HG02970 (cell line): Measurements from ENCODE around the gene OTUD5.

Experiments
- ATAC-seq: cut with Tn5 transposase; IDR thresholded peaks from one replicate; pipeline ENCODE4 v1.9.1; 2021; ENCODE audit warnings: mild to moderate bottlenecking, moderate library complexity, moderate number of reproducible peaks; ENCODE audit not compliant: unreplicated experiment, low FRiP score

OTUD5 gene

DNA sequence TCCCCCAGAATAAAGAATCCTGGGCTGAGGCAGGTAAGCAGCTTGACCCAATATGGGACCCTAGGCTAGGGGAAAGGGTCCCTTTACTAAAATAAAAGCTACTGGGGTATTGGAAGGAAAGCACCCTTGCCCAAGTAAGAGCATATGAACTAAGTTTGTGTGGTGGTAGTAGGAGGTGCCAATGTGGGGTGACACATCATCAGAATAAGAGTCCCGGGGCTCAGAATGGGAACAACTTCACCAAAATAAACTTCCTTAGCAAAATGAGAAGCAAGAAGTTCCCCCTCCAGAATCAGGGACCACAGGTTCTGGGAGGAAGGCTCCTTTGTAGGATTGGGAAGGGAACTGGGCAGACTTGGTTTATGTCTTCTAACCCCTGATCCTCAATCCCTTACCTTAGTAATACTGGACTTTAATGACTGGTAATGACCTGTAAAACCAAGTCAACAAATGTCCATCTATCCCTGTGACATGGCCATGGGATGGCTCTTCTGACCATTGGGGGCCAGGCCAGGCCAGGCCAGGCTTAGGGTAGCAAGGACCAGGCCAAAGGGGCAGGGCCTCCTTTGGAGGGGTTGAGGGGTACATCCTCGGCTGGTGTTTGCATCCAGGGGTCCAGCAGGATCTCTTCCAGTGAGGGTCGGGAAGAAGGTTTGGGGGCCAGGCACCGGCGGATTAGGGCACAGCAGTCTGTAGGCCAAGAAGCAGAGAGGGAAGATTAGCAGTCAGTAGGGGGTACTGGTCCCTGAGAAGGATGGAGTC, 43.6 kb downstream of the OTUD5 start:
- ATAC-seq: no peak

GRCh38 chrX:48911412-48912182, 45.8 kb downstream of the OTUD5 start, which contains the start of gene SLC35A2:
TSS of gene SLC35A2 (minus strand) at chrX:48911646. CDS start at chrX:48911636, 10 bp downstream.
- peak; percentile 51 for ATAC-seq

DNA sequence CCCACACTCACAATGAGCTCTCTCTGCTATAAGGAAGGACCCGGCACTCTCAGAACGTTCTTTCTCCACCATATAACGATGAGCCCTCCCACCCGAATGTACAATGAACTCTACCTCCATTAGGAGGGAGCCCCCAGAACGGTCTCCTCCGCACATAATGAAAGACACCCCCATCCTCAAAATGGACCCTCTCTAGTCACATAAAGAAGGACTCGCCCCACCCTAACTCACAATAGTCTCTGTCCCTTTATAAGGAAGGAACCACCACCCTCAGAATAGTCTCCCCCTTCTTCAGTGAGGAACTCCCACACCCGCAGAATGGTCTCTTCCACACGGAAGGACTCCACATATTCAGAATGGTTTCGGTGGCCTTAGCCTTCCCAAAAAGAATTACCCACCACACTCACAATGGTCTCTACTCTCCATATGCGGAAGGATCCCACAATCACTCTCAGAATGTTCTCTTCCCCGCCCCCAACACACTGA, 46.4 kb downstream of the OTUD5 start:
- no peak for ATAC-seq

DNA sequence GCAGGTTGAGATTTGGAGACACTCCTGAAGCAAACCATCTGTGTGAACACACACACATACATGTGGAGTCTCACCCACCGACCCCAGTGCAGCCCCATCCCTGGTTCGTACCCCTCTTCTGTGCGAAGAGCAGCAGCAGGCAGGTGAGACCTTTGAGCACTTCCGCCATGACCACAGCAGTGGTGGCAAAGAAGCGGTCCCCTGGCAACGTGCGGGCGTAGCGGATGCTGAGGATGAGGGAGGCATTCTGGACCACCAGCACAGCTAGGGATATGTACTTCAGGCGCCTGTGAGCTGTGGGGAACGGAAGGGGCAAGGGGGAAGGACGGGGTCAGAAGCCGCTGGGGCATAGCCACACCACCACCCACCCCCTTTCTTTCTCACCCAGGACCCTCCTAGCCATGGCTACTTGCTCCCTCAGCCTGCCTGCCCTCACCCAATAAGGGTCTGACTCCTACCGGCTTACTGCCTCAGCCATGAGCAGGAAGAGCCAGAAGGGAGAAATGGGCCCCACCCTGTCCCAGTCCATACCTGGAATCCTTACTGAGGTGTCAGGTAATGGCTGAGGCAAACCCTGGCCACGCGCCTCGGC, 47.6 kb downstream of the OTUD5 start:
- ATAC-seq: no peak

- no peak for ATAC-seq
Measured at GRCh38 chrX:48908600-48908999, 48.8 kb downstream of the OTUD5 start.

GRCh38 chrX:48905090-48905790, 52.2 kb downstream of the OTUD5 start:
- ATAC-seq: no peak

- ATAC-seq: no peak
Measured at GRCh38 chrX:48904626-48905025, 52.8 kb downstream of the OTUD5 start.

GRCh38 chrX:48904180-48904579, 53.2 kb downstream of the OTUD5 start:
- no peak for ATAC-seq

DNA sequence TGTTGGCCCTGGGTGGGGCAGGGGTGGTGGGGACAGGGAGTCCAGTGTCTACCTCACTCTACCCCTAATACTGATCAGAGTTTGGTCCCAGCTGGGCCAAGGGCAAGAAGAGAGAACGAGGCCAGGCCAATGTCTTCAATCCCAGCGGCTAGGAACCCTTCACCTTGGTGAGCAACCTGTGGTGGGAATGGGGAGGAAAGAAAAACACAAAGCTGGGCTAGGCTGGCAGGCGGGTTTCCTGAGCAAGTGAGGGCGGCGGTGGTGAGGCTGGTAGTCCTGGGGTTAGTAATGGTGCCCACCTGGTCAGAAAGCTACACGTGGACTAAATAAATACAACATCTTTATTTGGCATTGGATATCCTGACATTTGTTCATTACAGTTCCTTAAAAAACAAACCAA, 54.1 kb downstream of the OTUD5 start:
- no peak for ATAC-seq

GRCh38 chrX:48902776-48903175, 54.6 kb downstream of the OTUD5 start:
- no peak for ATAC-seq

GRCh38 chrX:48902135-48902534, 55.3 kb downstream of the OTUD5 start:
- no peak for ATAC-seq

- no peak for ATAC-seq
Measured at GRCh38 chrX:48901069-48901468, 56.3 kb downstream of the OTUD5 start.

DNA sequence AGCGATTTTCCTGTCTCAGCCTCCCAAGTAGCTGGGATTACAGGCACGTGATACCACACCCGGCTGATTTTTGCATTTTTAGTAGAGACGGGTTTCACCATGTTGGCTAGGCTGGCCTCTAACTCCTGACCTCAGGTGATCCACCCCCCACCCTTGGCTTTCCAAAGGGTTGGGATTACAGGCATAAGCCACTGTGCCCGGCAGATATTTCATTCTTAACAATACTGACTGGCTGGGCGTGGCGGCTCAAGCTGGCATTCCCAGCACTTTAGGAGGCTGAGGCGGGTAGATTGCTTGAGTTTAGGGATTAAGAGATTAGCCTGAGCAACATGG, 58.4 kb downstream of the OTUD5 start:
- ATAC-seq: no peak

DNA sequence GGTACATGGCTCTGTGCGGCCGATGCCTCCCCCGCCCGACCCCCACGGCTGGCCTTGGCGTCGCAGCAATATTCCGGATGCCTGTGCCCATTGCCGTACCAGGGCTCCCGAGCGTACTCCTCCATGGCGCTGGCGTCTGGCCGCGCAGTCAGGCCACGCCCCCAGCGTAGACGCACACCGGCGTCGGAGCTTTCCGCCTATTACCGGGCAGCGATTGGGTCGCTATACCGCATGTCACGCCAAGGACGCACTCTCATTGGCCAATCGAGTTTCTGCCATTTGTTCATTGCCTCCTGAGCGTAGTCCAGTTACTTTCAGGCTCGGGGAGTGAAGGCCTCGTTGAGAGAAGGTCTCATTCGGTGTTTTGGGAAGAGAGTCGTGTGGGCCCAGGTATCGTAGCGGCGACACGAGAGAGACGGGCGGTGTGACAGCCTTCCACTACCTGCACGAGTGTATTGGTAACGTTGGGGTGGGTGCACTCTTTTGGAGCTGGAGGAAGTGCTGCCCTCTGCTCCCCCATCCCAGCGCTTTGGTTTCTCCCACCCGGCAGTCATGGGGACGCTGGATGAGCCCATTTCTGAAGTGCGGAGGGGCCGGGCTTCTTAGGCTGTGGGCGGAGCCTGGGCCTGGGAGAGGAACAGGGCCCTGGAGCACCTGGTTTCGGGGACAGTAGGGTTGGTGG, 59.6 kb downstream of the OTUD5 start, which contains the start of the genes PQBP1 and TIMM17B:
PQBP1 (plus strand) TSS at position 306 of the 682 bp plus-strand sequence. CDS start 580 bp downstream, outside the sequence.
TIMM17B (minus strand) TSS at position 144 of the 682 bp plus-strand sequence; CDS start at position 125, 19 bp downstream.
- peak; percentile 74 for ATAC-seq

DNA sequence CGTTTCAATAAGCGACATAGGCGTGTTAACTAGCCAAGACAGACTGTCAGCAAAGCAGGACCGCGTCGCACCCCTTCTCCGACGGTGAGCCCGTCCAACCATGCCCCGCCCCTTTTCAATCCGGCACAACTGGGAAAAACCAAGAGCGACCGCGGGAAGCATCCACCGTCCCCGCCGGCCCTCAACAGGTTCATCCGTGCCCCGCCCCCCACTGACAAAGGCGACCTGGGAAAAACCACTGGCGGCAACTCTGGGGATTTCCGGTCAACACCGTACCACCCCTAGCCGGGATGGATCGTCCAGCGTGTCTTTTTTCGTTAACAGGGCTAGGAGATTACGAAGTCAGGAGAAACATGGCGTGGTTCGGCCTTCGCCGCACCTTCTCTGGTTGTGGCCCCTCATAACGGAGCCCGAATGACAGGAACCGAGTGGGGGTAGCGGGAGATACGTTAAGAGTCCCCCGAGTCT, 60.2 kb downstream of the OTUD5 start:
- peak; percentile 13 for ATAC-seq

GRCh38 chrX:48896611-48897011, 60.8 kb downstream of the OTUD5 start:
- no peak for ATAC-seq

GRCh38 chrX:48894891-48895290, 62.5 kb downstream of the OTUD5 start:
- no peak for ATAC-seq

- ATAC-seq: no peak
Measured at GRCh38 chrX:48893556-48894348, 63.7 kb downstream of the OTUD5 start.

DNA sequence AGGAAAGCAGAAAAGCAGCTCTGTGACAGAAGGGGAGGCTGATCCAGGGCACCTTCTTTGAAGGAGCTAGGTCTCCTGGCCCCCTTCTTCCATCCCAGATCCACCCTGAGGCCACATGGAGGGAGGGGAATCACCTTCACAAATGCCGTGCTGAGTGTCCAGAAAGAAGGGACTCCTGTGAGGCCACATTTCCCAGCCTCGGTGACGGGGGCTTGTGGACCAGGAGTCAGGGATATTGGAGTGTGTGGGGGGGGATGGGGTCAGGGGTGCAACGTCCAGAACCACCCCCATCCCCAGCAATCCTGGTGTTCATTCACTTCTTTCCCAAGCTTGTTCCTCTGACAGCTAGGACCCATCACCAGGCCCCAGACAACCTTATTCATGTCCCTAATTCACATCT, 64.5 kb downstream of the OTUD5 start:
- ATAC-seq: no peak
